DMS53 (cell line): ENCODE data around the gene TPD52L2.
"Not testable (repeated sequence)": the region's sequence is repeated elsewhere in the genome, so short reads cannot be mapped to it uniquely, and the experiment has no call there.

Experiments
- DNase-seq: peaks from one replicate; lab custom pipeline; 2025; lab: John Stamatoyannopoulos, UW

Gene TPD52L2

GRCh38 chr20:63855363-63856097 lies 9.5 kb upstream of the TPD52L2 start:
- DNase-seq, result no peak

DNA sequence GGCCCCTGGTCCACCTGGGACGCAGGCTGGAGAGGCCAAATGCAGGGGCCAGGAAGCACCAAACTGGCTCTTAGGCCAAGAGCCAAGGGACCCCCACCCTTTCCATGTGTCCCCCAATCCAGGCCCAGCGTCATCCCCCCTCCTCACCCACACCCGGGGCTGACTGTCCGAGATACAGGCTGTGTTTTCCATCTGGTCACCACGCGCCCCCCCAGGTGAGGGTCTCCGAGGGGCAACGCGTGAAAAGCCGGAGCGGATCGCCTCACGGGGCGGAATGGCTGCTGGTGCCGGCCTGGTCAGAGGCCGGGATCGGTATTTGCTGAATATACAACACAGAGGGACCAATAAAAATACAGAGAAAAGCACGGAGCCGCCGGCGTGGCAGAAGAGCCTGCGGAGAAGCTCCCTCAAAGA lies 9.0 kb upstream of the TPD52L2 start:
- no peak for DNase-seq

DNA sequence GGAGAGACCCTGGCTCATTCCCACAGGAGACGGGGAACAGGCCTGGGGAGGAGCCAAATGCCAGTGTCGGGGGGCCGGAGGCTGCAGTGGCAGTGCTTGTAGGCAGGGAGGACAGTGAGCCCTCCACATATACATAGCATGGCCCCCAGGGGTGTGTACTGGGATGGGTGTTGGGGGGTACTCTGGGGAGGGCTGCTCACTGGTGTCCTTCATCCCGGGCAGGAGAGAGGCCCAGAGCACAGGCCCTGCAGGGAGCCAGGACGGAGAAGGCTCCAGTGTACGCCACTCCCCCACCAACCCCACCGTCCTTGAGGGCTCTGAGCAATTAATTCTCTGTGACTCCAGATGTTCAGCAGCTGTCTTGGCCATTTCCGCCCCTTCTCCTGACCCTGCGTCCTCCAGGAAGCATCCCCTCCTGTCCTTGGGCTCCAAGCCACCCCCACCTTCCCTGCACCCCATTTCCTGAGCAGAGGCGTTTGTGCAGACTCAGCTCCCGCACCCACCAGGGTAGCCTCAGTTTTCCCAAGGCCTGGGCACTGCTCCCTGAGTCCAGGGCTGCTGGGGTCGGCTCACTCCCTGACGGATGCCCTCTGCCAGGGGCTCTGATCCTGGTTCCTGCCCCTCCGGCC lies 7.2 kb upstream of the TPD52L2 start:
- no peak for DNase-seq

DNA sequence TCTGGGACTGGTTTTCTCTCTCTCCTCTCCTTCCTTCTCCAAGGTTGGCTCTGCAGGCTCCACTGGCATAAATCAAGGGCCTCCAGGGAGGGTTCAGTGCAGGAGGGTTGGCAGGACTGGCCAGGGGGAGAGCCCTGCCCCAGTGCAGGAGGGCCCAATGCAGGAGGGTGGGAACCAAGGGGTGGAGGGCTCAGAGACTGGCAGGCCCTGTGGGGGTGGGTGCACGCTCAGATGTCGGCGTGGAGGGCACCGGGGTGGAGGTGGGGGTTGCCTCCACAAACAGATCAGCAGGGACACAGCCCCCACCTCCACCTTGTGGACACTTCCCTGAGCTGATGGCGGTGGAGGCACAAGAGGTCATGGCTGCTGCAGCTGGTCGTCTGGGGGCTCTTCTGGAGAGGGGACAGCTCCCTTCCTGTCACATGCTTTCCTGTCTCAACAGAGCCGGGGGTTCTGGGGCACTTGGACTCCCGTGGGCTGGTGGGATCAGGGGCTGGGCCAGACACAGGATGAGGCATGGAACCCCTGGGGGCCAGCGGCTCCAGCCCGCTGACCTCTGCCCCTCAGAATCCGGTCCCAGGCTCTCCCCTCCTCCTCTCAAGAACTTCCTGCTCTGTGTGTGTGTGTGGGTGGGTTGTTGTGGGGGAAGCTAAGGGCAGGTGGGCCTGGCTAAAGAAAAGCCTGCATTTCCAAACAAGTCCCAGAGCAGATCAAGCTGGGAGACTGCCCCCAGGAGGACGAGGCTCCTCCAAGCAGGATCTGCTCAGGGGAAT lies 6.5 kb upstream of the TPD52L2 start:
- peak; percentile 42 for DNase-seq

DNA sequence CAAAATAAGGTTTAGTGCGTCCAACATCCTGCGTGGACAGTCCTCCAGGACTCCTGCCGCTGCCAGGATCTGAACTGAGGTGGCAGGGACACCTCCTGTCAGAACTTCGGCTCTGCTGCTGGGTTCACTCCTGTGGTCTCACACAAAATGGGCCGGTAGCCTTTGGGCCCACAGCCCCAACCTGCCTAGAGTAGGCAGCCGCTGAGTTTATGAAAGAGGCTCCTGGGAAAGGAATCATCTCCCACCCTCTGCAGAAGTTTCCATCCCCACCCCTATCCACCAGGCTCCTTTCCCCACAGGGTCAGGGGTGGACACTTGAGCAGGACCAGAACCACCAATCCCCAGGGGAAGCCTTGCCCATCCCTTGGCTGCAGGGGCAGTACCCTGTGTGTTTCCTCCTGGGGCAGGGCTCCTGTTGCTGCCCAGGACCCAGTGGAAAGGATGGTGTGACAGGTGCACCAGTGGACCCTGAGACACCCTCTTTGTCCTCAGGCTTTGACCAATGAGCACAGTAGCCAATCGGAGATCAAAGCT lies 5.8 kb upstream of the TPD52L2 start:
- no peak for DNase-seq

DNA sequence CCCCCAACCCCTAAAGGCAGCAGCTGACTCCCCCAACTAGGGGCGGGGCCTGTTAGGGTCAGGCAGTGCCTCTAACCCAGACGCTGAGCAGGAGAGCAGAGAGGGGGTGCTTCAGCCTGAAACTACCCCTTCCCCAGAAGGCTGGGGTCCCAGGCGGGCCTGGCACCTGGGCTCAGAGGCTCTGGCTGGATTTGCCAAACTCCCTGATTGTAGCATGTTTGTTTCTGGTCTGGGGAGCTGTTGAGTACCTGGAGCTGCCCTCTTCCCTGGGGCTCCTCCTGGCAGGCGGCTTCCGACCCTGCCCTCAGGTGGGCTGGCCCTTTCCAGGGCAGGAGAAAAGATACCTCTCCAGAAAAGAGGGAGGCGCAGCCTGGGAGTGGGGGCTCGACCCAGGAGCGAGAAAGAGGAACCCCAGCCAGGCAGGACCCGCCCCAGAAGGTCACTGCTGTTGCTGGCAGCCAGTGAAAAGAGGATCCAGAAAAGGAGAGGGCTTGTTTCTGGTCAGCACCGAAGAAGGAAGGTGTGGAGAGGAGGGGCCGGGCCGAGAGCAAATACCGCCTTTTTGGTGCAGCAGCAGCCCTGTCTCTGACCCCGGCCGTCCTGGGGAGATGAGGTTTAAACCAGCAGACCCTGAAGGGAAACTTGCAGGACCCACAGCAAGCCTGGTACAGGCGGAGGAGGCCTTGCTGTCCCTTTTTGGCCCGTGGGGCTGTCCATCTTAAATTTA lies 4.6 kb upstream of the TPD52L2 start:
- DNase-seq, result no peak

GRCh38 chr20:63861365-63861934 lies 3.6 kb upstream of the TPD52L2 start, which contains the start of gene ABHD16B:
ABHD16B (plus strand) TSS chr20:63861498; CDS start chr20:63861541, 43 bp downstream.
- no peak for DNase-seq

GRCh38 chr20:63861981-63862901 lies 2.8 kb upstream of the TPD52L2 start:
- DNase-seq, result no peak

DNA sequence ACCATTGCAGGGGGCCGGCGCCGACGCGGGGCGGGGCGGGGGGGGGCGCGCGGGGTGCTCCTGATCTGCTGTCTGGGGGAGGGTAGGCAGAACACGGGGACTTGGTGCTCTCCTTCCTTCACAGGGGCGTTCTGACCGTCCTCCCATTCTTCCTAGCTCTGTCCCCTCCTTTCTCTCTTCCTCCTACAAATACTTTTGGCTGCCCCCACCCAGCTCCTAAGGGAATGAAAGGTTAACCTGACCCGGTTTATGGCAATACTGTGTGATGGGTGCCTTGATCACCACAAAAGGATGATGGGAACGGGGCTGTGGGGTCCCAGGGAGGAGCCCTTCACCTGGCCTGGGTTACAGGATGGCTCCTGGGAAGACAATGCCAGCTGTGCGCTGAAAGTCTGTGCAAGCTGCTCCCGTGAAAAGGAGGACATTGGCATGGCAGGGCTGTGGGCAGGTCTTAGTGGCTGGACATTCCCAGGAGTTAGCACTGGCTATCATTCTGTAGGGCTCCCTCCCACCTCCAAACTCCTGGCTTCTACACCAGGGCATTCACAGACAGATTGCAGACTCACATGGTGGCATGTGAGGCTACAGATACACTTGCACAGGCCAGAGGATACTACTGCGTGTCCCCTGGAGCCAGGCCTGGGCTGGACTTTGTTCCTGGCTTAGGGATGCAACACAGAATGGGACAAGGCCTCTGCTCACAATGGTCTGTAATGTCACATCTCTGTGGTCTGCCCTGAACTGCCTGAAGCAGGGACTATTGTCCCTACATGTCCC lies 1.9 kb upstream of the TPD52L2 start:
- DNase-seq, result no peak

DNA sequence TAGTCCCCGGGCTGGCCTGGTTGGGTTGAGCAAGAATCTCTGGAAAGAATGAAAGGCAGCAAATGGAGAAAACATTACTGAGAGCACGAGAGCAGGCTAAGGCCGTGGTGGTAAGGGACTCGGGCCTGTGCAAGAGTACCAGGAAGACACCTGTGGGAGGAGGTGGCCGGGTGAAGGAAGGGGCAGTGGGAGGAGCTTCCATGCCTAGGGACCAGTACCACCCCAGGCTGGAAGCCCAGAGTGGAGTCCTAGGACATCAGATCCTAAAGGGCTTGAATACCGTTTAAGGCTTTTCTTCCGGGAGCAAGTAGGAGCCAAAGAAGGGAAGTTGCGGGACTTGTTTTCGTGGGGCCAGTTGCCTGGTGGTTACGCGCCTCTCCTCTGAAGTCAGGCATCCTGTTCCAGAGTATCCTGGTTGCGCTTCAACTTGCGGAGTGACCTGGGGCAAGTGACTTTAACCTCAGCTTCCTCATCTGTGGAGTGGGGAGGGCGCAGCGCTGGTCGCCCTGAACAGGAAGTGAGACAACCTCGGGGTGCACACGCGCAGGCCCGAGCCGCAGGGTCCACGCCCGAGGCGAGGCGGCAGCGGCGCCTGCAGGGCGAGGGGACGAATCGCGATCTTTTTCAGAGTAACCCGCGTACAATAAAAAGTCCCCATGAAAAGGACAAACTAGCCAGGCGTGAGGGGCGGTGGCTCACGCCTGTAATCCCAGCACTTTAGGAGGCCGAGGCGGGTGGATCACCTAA lies 1.1 kb upstream of the TPD52L2 start:
- DNase-seq, result peak; percentile 95

- DNase-seq, result no peak
Observed at GRCh38 chr20:63864545-63864977, 509 bp upstream of the TPD52L2 start.

DNA sequence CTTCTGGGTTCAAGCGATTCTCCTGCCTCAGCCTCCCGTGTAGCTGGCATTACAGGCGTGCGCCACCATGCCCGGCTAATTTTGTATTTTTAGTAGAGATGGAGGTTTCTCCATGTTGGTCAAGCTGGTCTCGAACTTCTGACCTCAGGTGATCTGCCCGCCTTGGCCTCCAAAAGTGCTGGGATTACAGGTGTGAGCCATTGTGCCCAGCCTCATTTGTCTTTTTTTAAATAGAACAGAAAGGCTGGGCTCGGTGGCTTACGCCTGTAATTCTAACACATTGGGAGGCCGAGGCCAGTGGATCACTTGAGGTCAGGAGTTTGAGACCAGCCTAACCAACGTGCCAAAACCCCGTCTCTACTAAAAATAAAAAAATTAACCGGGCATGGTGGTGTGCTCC lies 2.0 kb downstream of the TPD52L2 start:
- DNase-seq, result not testable (repeated sequence)

DNA sequence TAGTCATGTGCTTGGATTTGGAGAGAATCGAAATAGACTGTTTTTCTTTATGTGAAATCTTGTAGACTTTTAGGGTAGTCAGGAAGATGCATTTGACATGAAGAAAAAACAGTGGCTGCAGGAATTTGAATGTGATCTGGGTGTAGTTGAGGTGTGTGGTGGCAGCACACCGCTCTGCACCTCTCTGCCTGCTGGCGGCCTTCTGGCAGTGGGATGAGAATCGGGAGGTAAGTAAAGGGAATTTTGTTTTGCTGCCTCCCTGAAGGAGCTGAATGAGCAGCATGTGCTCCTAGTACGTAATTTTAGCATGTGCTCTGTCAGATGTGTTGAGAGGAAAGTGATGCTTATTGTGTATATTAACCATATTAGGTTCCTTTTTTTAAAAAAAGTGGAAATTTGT lies 3.2 kb downstream of the TPD52L2 start:
- no peak for DNase-seq

- peak; percentile 39 for DNase-seq
Observed at GRCh38 chr20:63873477-63873971, 8.5 kb downstream of the TPD52L2 start.

DNA sequence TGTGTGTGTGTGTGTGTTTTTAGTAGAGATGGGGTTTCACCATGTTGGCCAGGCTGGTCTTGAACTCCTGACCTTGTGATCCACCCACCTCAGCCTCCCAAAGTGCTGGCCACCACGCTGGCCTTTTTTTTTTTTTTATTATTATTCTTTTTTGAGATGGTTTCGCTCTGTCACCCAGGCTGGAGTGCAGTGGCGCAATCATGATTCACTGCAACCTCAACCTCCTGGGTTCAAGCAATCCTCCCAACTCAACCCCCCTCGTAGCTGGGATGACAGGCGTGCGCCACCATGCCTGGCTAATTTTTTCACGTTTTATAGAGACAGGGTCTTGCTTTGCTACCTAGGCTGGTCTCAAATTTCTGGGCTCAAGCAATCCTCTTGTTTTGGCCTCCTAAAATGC lies 9.2 kb downstream of the TPD52L2 start:
- not testable (repeated sequence) for DNase-seq

- no peak for DNase-seq
Observed at GRCh38 chr20:63876489-63877036, 11.5 kb downstream of the TPD52L2 start.

GRCh38 chr20:63877755-63878470 lies 12.8 kb downstream of the TPD52L2 start:
- DNase-seq, result no peak
